Loucy (cell line): ENCODE results near the gene APOL5.
"Not testable (repeated sequence)": the region's sequence is repeated elsewhere in the genome, so short reads cannot be mapped to it uniquely, and the experiment has no call there.

ENCODE experiments used
- H2AFZ ChIP-seq: fragments of 200-600 bp; sonication (generic); 2 replicates; pipeline ENCODE4 v1.6.0; 2016; ENCODE audit warnings: antibody characterized with exemption, mild to moderate bottlenecking, low read length, moderate library complexity
- H3F3A ChIP-seq: fragments of 200-600 bp; 2 replicates; pipeline ENCODE4 v1.6.0; 2016; ENCODE audit warnings: antibody characterized with exemption, low read depth, mild to moderate bottlenecking
- H3K27me3 ChIP-seq: fragments of 200-600 bp; sonication (generic); 2 replicates; pipeline ENCODE4 v1.6.1; 2014; ENCODE audit warnings: low read length, mild to moderate bottlenecking; ENCODE audit not compliant: insufficient read depth, poor library complexity, severe bottlenecking
- H3K36me3 ChIP-seq: fragments of 200-600 bp; sonication (generic); 2 replicates; pipeline ENCODE4 v1.6.1; 2016; ENCODE audit warnings: low read length; ENCODE audit not compliant: insufficient read depth
- H3K4me1 ChIP-seq: fragments of 200-600 bp; sonication (generic); 2 replicates; pipeline ENCODE4 v1.5.1; 2014; ENCODE audit warnings: low read length, mild to moderate bottlenecking; ENCODE audit not compliant: insufficient read depth, poor library complexity, severe bottlenecking
- H3K4me2 ChIP-seq: fragments of 200-600 bp; sonication (generic); 2 replicates; pipeline ENCODE4 v1.6.0; 2014; ENCODE audit warnings: antibody characterized with exemption, low read length, low read depth, mild to moderate bottlenecking; ENCODE audit not compliant: poor library complexity, severe bottlenecking
- H3K4me3 ChIP-seq: fragments of 200-600 bp; sonication (generic); 2 replicates; pipeline ENCODE4 v1.5.1; 2014; ENCODE audit warnings: low read length, mild to moderate bottlenecking, mixed read lengths; ENCODE audit not compliant: poor library complexity, severe bottlenecking
- H3K79me2 ChIP-seq: fragments of 200-600 bp; sonication (generic); 2 replicates; pipeline ENCODE4 v1.6.1; 2014; ENCODE audit warnings: low read length; ENCODE audit not compliant: insufficient read depth
- H3K9ac ChIP-seq: fragments of 200-600 bp; sonication (generic); 2 replicates; pipeline ENCODE4 v1.6.0; 2014; ENCODE audit warnings: mild to moderate bottlenecking, low read depth, low read length, moderate library complexity; ENCODE audit not compliant: poor library complexity, severe bottlenecking
- H3K9me2 ChIP-seq: fragments of 200-600 bp; sonication (generic); replicated peaks from 2 replicates; pipeline ENCODE4 v1.6.1; 2016; ENCODE audit warnings: low read depth, low read length, mixed read lengths
- H3K9me3 ChIP-seq: fragments of 200-600 bp; sonication (generic); 2 replicates; pipeline ENCODE4 v1.6.1; 2014; ENCODE audit warnings: mild to moderate bottlenecking, antibody characterized with exemption, low read length, low read depth; ENCODE audit not compliant: insufficient read depth
- H4K20me1 ChIP-seq: fragments of 200-600 bp; sonication (generic); 2 replicates; pipeline ENCODE4 v1.6.0; 2014; ENCODE audit warnings: antibody characterized with exemption, low read length, mild to moderate bottlenecking; ENCODE audit not compliant: insufficient read depth, poor library complexity, severe bottlenecking
- CTCF ChIP-seq: fragments of 200-600 bp; sonication (generic); conservative IDR thresholded peaks from 2 replicates; pipeline ENCODE4 v1.5.1; 2014; ENCODE audit warnings: mild to moderate bottlenecking, antibody characterized with exemption, low read length
- EZH2phosphoT487 ChIP-seq: fragments of 200-600 bp; IDR thresholded peaks from 2 replicates; pipeline ENCODE4 v1.6.1; 2018; ENCODE audit warnings: antibody characterized with exemption, mild to moderate bottlenecking, moderate library complexity, borderline replicate concordance

APOL5 gene

GRCh38 chr22:35697142-35697541, 20.5 kb upstream of the APOL5 start:
- Histone ChIP-seq H3K4me1 (no peaks in the 10 kb centered on the region), H4K20me1 (no peaks in the 10 kb centered on the region), H3K79me2 (no peaks in the 10 kb centered on the region), H3K36me3 (no peaks in the 10 kb centered on the region), H3K9ac (no peak overlapping the region), H3F3A (no peaks in the 10 kb centered on the region), H3K9me2 (no peaks in the 10 kb centered on the region), H2AFZ (no peak overlapping the region), H3K4me3 (no peak overlapping the region), H3K9me3 (no peaks in the 10 kb centered on the region), H3K27me3 (no peaks in the 10 kb centered on the region), H3K4me2 (no peak overlapping the region)
- TF ChIP-seq EZH2phosphoT487 (no peak), CTCF (no peak)

- H4K20me1 ChIP-seq, H3K4me2 ChIP-seq, H3K4me3 ChIP-seq, H2AFZ ChIP-seq, H3K27me3 ChIP-seq, H3K79me2 ChIP-seq, H3K4me1 ChIP-seq, H3K9me2 ChIP-seq, H3K9ac ChIP-seq, H3K36me3 ChIP-seq, H3K9me3 ChIP-seq, H3F3A ChIP-seq: not testable (repeated sequence)
Measured at GRCh38 chr22:35699852-35700251, 17.8 kb upstream of the APOL5 start.

GRCh38 chr22:35703861-35704584, 13.6 kb upstream of the APOL5 start:
- H3K79me2 ChIP-seq = no peaks in the 10 kb centered on the region
- no peak overlapping the region for H3K9ac ChIP-seq
- H2AFZ ChIP-seq = no peak overlapping the region
- H3K36me3 ChIP-seq = no peaks in the 10 kb centered on the region
- H3K4me1 ChIP-seq = no peaks in the 10 kb centered on the region
- no peak overlapping the region for H3K4me2 ChIP-seq
- no peak overlapping the region for H3K4me3 ChIP-seq
- H4K20me1 ChIP-seq = no peaks in the 10 kb centered on the region
- H3K9me3 ChIP-seq = no peaks in the 10 kb centered on the region
- H3K9me2 ChIP-seq = no peaks in the 10 kb centered on the region
- no peak for TF ChIP-seq EZH2phosphoT487
- no peak for TF ChIP-seq CTCF
- H3F3A ChIP-seq = no peaks in the 10 kb centered on the region
- H3K27me3 ChIP-seq = no peaks in the 10 kb centered on the region

- H3K4me2 ChIP-seq = no peak overlapping the region
Measured at GRCh38 chr22:35705141-35705540, 12.5 kb upstream of the APOL5 start.

More at GRCh38 chr22:35705141-35705540, 12.5 kb upstream of the APOL5 start:
- no peaks in the 10 kb centered on the region for H3K79me2 ChIP-seq
- H3K27me3 ChIP-seq = no peaks in the 10 kb centered on the region
- no peak overlapping the region for H3K9ac ChIP-seq
- H4K20me1 ChIP-seq = no peaks in the 10 kb centered on the region
- H3K4me1 ChIP-seq = no peaks in the 10 kb centered on the region
- no peaks in the 10 kb centered on the region for H3F3A ChIP-seq
- H2AFZ ChIP-seq = no peak overlapping the region
- H3K4me3 ChIP-seq = no peak overlapping the region
- H3K9me3 ChIP-seq = no peaks in the 10 kb centered on the region
- H3K9me2 ChIP-seq = no peaks in the 10 kb centered on the region
- H3K36me3 ChIP-seq = no peaks in the 10 kb centered on the region
- TF ChIP-seq CTCF = no peak
- no peak for TF ChIP-seq EZH2phosphoT487
